ENCODE data around the gene CREG1.

DNA sequence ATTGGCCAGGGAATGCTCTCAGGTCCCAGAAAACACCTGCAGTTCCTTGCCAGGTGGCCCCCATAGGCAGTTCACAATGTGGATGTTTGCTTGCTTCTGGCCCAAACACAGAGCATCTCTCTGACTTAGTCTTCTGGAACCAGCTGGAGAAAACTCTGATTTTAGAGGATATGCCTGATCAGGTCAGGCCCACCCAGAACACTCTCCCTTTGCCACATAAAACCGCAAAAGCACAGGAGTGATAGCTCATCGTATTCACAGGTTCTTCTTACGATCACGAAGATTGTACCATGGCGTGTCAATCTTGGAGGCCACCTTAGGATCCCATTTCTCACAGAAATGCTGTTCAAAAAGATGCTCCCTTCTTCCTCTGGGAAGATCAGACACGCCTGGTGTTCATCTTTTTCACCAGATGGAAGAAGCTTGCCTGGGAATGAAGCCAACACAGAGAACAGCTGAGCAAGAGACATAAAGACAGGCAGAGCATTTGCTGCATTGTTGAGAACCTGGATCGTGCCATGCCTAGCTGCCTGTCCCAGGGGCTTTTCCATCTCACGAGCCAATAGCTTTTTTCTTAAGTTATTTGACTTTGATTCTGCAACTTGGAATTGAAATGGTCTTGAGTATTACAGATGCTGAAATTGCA, 23.6 kb downstream of the CREG1 start:
- TF ChIP-seq POLR2A (IDR thresholded peaks at IDR 0.05), result no peak
- TF ChIP-seq, protein P1, sequence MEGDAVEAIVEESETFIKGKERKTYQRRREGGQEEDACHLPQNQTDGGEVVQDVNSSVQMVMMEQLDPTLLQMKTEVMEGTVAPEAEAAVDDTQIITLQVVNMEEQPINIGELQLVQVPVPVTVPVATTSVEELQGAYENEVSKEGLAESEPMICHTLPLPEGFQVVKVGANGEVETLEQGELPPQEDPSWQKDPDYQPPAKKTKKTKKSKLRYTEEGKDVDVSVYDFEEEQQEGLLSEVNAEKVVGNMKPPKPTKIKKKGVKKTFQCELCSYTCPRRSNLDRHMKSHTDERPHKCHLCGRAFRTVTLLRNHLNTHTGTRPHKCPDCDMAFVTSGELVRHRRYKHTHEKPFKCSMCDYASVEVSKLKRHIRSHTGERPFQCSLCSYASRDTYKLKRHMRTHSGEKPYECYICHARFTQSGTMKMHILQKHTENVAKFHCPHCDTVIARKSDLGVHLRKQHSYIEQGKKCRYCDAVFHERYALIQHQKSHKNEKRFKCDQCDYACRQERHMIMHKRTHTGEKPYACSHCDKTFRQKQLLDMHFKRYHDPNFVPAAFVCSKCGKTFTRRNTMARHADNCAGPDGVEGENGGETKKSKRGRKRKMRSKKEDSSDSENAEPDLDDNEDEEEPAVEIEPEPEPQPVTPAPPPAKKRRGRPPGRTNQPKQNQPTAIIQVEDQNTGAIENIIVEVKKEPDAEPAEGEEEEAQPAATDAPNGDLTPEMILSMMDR (IDR thresholded peaks at IDR 0.05), result no peak

Measured in body of pancreas (tissue), 4 donors.